CD4-positive, CD25-positive, alpha-beta regulatory T cell (primary cell): ENCODE results near the gene CLCNKB. TPM values are rescaled to one million over a fixed set of nuclear protein-coding genes. Genes with fewer than 3 reads are reported as not detected.

Source experiments
- ATAC-seq, 2 donors: fragments of 150-1000 bp; cut with Tn5 transposase; one replicate each; pipeline ENCODE4 v1.10.0; 2021; ENCODE audit warnings: low read depth in 2 of 2, moderate number of reproducible peaks in 2 of 2, moderate library complexity in 1 of 2
- DNase-seq, 3 donors: peaks; one replicate each; pipeline versions ENCODE4 v3.0.0 to v3.0.0-alpha.2; 2012 to 2022; ENCODE audit warnings: mixed read lengths in 1 of 3
- H3K27ac ChIP-seq: one replicate; pipeline ENCODE4 v1.7.0; 2013; ENCODE audit warnings: mild to moderate bottlenecking, low read length; ENCODE audit not compliant: insufficient read depth, poor library complexity, severe bottlenecking
- H3K27me3 ChIP-seq: one replicate; pipeline ENCODE4 v1.7.0; 2013; ENCODE audit warnings: low read length; ENCODE audit not compliant: control insufficient read depth, insufficient read depth
- H3K36me3 ChIP-seq: one replicate; pipeline ENCODE4 v1.7.0; 2013; ENCODE audit warnings: mild to moderate bottlenecking, low read length, moderate library complexity; ENCODE audit not compliant: control insufficient read depth, insufficient read depth
- H3K4me1 ChIP-seq: 2 replicates; pipeline ENCODE4 v1.7.0; 2013; ENCODE audit warnings: mild to moderate bottlenecking, low read length; ENCODE audit not compliant: insufficient read depth, control insufficient read depth, poor library complexity, severe bottlenecking
- H3K4me3 ChIP-seq: one replicate; pipeline ENCODE4 v1.7.0; 2013; ENCODE audit warnings: low read depth, mild to moderate bottlenecking, low read length, moderate library complexity
- H3K9me3 ChIP-seq, 2 experiments: 1 replicate in 1 of 2; 2 replicates in 1 of 2; pipeline ENCODE4 v1.7.0; 2013; ENCODE audit warnings: low read length in 2 of 2, mild to moderate bottlenecking in 1 of 2, moderate library complexity in 1 of 2; ENCODE audit not compliant: control insufficient read depth in 2 of 2
- H3K27ac Mint-ChIP-seq, 3 donors: one replicate each; pipeline ENCODE4 v1.8.0; 2020 to 2022; ENCODE audit warnings: mild to moderate bottlenecking in 3 of 3, mixed read lengths in 3 of 3, moderate library complexity in 2 of 3
- H3K27me3 Mint-ChIP-seq: one replicate; pipeline ENCODE4 v1.8.0; 2022; ENCODE audit warnings: mild to moderate bottlenecking, mixed read lengths
- H3K36me3 Mint-ChIP-seq: one replicate; pipeline ENCODE4 v1.8.0; 2020; ENCODE audit warnings: mixed read lengths
- H3K4me1 Mint-ChIP-seq, 4 donors: one replicate each; pipeline ENCODE4 v1.8.0; 2020 to 2022; ENCODE audit warnings: mixed read lengths in 4 of 4, mild to moderate bottlenecking in 1 of 4
- H3K4me3 Mint-ChIP-seq, 4 donors: one replicate each; pipeline ENCODE4 v1.8.0; 2020 to 2022; ENCODE audit warnings: mild to moderate bottlenecking in 4 of 4, mixed read lengths in 4 of 4, moderate library complexity in 3 of 4
- H3K9me3 Mint-ChIP-seq, 7 donors: one replicate each; pipeline ENCODE4 v1.8.0; 2020 to 2022; ENCODE audit warnings: mixed read lengths in 7 of 7, mild to moderate bottlenecking in 3 of 7, moderate library complexity in 2 of 7
- polyA plus RNA-seq, 4 donors: library from polyadenylated mRNA; unstranded; fragments of 300-500 nt; fragmentation: Illumina TruSeq; gene quantifications; one replicate each; pipeline ENCODE4 v1.2.3, GENCODE V29; 2021
- total RNA-seq: library from RNA; stranded (reverse); gene quantifications from one replicate; pipeline ENCODE4 v1.2.3, GENCODE V29; 2022

The CLCNKB gene
- total and polyA plus RNA-seq, 5 donors from 2014 or later, result not detected

DNA sequence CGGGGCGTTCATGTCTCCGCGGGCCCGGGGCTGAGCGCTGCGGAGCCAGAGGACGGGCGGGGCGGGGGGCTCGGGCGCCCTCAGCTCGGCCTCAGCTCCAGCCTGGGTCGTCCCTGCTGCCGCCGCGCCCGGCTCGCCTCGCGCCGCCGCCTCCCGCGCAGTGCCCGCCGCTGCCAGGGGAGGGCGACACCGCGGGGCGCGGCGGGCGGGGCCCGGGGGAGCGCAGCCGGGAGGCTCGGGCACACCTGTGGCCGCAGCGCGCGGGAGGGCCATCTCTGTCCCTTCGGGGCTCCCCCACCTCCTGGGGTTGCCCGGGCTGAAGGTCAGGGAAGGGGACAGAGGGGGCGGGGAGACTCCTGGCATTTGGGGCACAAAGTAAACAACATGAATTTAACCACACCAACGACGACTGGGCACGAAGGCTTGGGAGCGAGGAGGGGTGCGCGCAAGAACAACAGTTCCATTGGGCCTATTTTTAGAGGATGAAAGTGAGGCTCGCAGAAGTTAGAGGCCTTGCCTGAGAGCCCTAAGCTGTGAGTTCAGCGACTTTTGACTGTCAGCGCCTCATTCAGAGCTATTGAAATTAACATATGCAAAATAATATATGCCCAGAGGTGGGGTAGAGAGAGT, 30.0 kb downstream of the CLCNKB start, which contains the start of gene FAM131C:
Gene FAM131C (minus strand): TSS at position 162 of the 630 bp plus-strand sequence. CDS start 209 bp downstream, outside the sequence.
- H3K27me3 Mint-ChIP-seq, result peaks cover 35% of the 10 kb centered on the region
- H3K36me3 Mint-ChIP-seq, result no peaks in the 10 kb centered on the region
- peaks cover 0 to 3% (median 0%) of the 10 kb centered on the region in 7 donors for H3K9me3 Mint-ChIP-seq
- H3K4me1 Mint-ChIP-seq, result peaks cover 0 to 28% (median 18%) of the 10 kb centered on the region in 4 donors
- peaks cover 6% of the 10 kb centered on the region for H3K27me3 ChIP-seq
- H3K27ac ChIP-seq, result no peak within 1 kb of the TSS
- DNase-seq (peak; percentile 14 to 27 (median 15)), ATAC-seq (peak; percentile 76 to 77)
- H3K9me3 ChIP-seq, result no peaks in the 10 kb centered on the region
- H3K36me3 ChIP-seq, result no peaks in the 10 kb centered on the region
- H3K27ac Mint-ChIP-seq, result peak within 1 kb of the TSS in 1 of 3 donors; percentile 30
- H3K4me3 ChIP-seq, result no peak within 1 kb of the TSS
- peak within 1 kb of the TSS; percentile 22 to 87 (median 80) for H3K4me3 Mint-ChIP-seq
- peaks cover 18% of the 10 kb centered on the region for H3K4me1 ChIP-seq

DNA sequence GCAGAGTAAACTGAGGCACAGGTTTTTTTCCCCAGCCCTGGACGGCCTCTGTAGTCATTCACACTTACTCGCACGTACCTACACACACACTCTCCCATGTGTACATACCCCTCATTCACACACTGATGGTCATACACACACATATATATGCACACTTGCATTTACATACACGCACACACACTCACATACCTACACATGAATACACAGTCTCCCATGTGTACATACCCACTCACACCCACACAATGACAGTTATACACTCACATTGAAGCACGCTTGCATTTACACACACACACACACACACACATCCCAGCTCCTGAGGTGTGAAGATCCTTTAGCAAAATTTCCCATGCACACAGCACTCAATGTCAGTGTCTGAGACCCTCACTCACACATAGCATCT, 30.6 kb downstream of the CLCNKB start:
- Mint-ChIP-seq H3K27me3 (peaks cover 38% of the 10 kb centered on the region), H3K4me3 (peak overlapping the region; percentile 22 to 87 (median 71)), H3K36me3 (no peaks in the 10 kb centered on the region), H3K27ac (peak overlapping the region in 1 of 3 donors; percentile 30), H3K4me1 (peaks cover 0 to 34% (median 20%) of the 10 kb centered on the region in 4 donors), H3K9me3 (peaks cover 0 to 3% (median 0%) of the 10 kb centered on the region in 7 donors)
- no peak overlapping the region for H3K27ac ChIP-seq
- H3K9me3 ChIP-seq, result no peaks in the 10 kb centered on the region
- H3K36me3 ChIP-seq, result no peaks in the 10 kb centered on the region
- no peak for DNase-seq
- peaks cover 6% of the 10 kb centered on the region for H3K27me3 ChIP-seq
- no peak overlapping the region for H3K4me3 ChIP-seq
- peaks cover 18% of the 10 kb centered on the region for H3K4me1 ChIP-seq
- no peak for ATAC-seq

DNA sequence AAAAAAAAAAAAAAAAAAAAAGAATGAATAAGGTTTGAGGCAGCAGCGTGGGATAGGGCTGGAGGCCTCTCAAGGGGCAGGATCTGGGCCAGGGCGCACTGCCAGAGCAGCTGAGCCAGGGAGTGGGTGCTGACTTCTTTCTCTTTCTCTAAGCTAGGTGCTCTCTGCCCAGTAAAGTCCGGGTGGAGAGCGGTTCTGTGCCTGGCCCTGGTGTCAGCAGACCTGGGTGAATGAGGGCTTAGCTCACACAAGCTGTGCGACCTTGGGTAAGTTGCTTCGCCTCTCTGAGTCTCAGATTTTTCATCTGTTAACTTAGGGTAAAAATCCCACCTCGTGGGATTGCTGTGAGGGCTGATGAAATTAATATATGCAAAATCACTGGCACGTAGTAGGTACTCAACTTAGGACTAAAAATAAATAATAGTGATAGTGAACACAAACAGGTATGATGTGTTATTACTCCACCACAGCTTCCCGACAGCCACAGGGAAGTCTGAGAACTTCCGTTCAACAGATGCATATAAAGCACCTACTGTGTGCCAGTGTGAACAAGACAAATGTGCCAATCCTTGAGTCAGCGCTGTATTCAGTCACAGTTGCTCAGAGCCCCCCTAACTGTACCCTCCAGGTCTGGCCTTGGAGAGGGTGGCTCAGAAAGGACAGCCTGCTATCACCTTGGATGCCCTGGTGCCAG, 31.9 kb downstream of the CLCNKB start:
- H3K27me3 Mint-ChIP-seq, result peaks cover 33% of the 10 kb centered on the region
- no peak overlapping the region for H3K27ac Mint-ChIP-seq
- Histone ChIP-seq H3K4me3 (no peak overlapping the region), H3K27ac (no peak overlapping the region), H3K9me3 (no peaks in the 10 kb centered on the region), H3K36me3 (no peaks in the 10 kb centered on the region), H3K27me3 (peaks cover 6% of the 10 kb centered on the region), H3K4me1 (peaks cover 11% of the 10 kb centered on the region)
- H3K9me3 Mint-ChIP-seq, result peaks cover 0 to 3% (median 0%) of the 10 kb centered on the region in 7 donors
- H3K4me3 Mint-ChIP-seq, result no peak overlapping the region
- H3K36me3 Mint-ChIP-seq, result no peaks in the 10 kb centered on the region
- DNase-seq (no peak), ATAC-seq (no peak)
- H3K4me1 Mint-ChIP-seq, result peaks cover 0 to 26% (median 15%) of the 10 kb centered on the region in 4 donors

DNA sequence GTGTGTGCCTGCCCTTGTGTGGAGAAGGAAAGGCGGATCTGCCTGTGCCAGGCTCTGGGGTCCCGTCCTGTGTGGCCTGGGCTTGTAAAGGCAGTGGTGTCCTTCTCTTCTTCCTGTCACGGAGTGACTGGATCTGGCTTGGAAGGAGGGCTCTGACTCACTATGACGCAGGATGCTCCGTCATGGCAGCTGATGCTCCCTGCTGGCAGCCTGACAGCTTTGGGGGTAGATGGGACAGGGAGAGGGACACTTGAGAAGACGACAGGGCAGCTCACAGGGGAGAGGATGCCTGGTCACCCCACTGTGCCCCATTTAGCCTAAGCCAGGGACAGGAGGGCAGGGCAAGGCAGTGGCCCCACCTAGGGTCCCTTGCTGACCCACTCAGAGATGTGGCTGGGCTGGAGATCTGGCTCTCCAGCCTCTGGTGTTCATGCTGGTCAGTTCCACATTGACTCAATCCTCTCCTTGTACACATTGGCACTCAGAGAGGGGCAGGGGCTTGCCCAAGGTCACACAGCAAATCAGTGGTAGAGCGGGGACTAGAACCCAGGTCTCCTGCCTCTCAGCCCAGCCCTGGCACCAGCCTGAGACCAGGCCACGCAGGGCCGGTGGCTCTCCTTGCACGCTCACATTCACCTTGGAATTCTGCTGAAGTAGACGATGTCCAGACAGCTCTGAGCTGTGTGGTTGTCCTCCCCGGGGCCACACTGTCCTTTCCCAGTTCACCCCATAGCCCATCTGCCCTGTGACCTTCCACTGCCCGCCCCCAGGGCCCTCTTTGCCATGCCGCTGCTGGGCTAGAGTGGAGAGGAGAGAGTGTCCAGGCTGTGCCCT, 32.7 kb downstream of the CLCNKB start:
- peaks cover 0 to 3% (median 0%) of the 10 kb centered on the region in 7 donors for H3K9me3 Mint-ChIP-seq
- H3K4me1 ChIP-seq, result peaks cover 9% of the 10 kb centered on the region
- H3K27me3 Mint-ChIP-seq, result peaks cover 30% of the 10 kb centered on the region
- H3K36me3 ChIP-seq, result no peaks in the 10 kb centered on the region
- no peak overlapping the region for H3K4me3 Mint-ChIP-seq
- H3K27ac ChIP-seq, result no peak overlapping the region
- peaks cover 6% of the 10 kb centered on the region for H3K27me3 ChIP-seq
- peaks cover 0 to 21% (median 14%) of the 10 kb centered on the region in 4 donors for H3K4me1 Mint-ChIP-seq
- H3K4me3 ChIP-seq, result no peak overlapping the region
- H3K27ac Mint-ChIP-seq, result peak overlapping the region in 1 of 3 donors; percentile 21
- no peaks in the 10 kb centered on the region for H3K9me3 ChIP-seq
- no peak for DNase-seq
- ATAC-seq, result no peak
- H3K36me3 Mint-ChIP-seq, result no peaks in the 10 kb centered on the region

DNA sequence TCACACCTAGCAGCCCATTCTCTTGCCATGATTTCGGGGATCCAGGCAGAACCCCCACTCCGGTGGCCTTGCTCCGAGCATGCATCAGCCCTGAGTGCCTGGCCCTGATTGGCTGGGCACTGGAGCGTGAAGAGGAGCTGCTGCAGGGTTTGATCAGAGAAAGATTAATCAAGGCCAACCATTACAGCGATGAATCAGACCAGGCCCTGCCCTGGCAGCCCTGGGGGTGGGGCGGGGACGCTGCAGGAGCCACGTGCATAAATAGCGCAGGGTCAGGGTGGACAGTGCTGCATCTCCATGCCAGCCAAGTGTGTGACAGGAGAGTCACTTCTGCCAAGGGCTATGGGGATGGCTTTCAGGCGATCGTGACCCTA, 33.3 kb downstream of the CLCNKB start:
- peaks cover 6% of the 10 kb centered on the region for H3K27me3 ChIP-seq
- H3K9me3 Mint-ChIP-seq, result peaks cover 0 to 3% (median 0%) of the 10 kb centered on the region in 7 donors
- H3K9me3 ChIP-seq, result no peaks in the 10 kb centered on the region
- no peak overlapping the region for H3K27ac ChIP-seq
- H3K4me1 Mint-ChIP-seq, result peaks cover 0 to 19% (median 14%) of the 10 kb centered on the region in 4 donors
- no peak for ATAC-seq
- H3K27ac Mint-ChIP-seq, result peak overlapping the region in 1 of 3 donors; percentile 21
- no peaks in the 10 kb centered on the region for H3K36me3 ChIP-seq
- H3K4me3 Mint-ChIP-seq, result no peak overlapping the region
- no peak for DNase-seq
- H3K4me3 ChIP-seq, result no peak overlapping the region
- H3K36me3 Mint-ChIP-seq, result no peaks in the 10 kb centered on the region
- H3K4me1 ChIP-seq, result peaks cover 9% of the 10 kb centered on the region
- H3K27me3 Mint-ChIP-seq, result peaks cover 28% of the 10 kb centered on the region

DNA sequence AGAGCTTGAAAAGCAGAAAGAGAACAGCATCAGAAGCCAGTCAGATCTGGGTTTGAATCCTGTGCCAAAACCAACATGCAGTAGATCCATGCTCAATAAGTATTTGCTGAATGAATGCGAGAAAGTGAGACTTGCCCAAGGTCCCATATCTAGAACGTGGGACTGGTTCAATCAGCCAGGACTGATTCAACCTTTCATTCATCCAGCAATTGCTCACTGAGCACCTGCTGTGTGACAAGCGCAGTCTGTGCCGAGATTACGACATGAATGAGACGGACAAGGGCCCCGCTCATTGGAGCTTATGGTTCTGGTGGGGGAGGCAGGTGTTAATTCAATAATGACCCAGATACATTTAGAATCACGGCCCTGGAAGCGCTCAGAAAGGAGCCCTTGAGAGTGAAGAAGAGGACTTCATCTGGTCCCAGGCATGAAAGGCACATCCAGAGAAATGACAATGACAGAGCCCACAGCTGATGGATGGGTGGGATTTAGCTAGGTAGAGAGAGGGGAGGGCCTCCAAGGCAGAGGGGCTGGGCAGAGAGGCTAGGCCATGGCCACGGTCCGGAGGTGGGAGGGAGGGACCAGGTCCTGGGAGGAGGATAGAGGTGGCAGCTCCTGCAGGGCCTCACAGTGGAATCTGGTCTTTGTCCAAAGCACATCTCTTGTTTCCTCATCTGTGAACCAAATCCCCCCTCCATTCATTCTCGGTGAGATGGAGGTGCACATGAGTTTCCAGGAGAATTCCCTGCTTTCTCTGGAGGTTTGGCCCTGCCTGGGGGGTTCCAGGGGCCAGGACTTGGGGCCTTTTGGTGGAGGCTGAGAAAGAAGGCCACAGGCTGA, 34.0 kb downstream of the CLCNKB start:
- peaks cover 0 to 19% (median 13%) of the 10 kb centered on the region in 4 donors for H3K4me1 Mint-ChIP-seq
- no peak overlapping the region for H3K27ac ChIP-seq
- no peak for DNase-seq
- H3K9me3 Mint-ChIP-seq, result peaks cover 0 to 3% (median 0%) of the 10 kb centered on the region in 7 donors
- no peaks in the 10 kb centered on the region for H3K36me3 ChIP-seq
- no peaks in the 10 kb centered on the region for H3K9me3 ChIP-seq
- peaks cover 6% of the 10 kb centered on the region for H3K27me3 ChIP-seq
- no peak overlapping the region for H3K4me3 ChIP-seq
- no peak for ATAC-seq
- H3K27me3 Mint-ChIP-seq, result peaks cover 22% of the 10 kb centered on the region
- H3K36me3 Mint-ChIP-seq, result no peaks in the 10 kb centered on the region
- peak overlapping the region in 1 of 4 donors; percentile 61 for H3K4me3 Mint-ChIP-seq
- H3K27ac Mint-ChIP-seq, result peak overlapping the region in 1 of 3 donors; percentile 21
- H3K4me1 ChIP-seq, result peaks cover 9% of the 10 kb centered on the region
